Stomach (tissue), 4 donors: ENCODE data around the gene CCN6.

Experiments used
- CTCF ChIP-seq, 7 experiments: fragments of 450-650 bp in 4 of 7; fragments of 200-600 bp in 3 of 7; sonication (generic) in 3 of 7; IDR thresholded peaks; one replicate each; pipeline ENCODE4 v1.5.1; 2016 to 2019; ENCODE audit warnings: antibody characterized with exemption in 7 of 7, control low read depth in 2 of 7, mild to moderate bottlenecking in 1 of 7
- POLR2AphosphoS5 ChIP-seq, 3 donors: sonication (generic); formaldehyde crosslinking; IDR thresholded peaks; one replicate each; pipeline ENCODE4 v1.6.1; 2016; ENCODE audit warnings: antibody characterized with exemption in 3 of 3

- TF ChIP-seq CTCF (IDR thresholded peaks at IDR 0.05): no peak
- TF ChIP-seq POLR2AphosphoS5 (IDR thresholded peaks at IDR 0.05): no peak
Measured at GRCh38 chr6:112040956-112041355, 12.9 kb upstream of the CCN6 start.
